ENCODE results near the gene PHYKPL.
A peak's percentile ranks its signal among the peaks of the same experiment; 100 is the strongest.
"Not testable (repeated sequence)": the region's sequence is repeated elsewhere in the genome, so short reads cannot be mapped to it uniquely, and the experiment has no call there.

The PHYKPL gene

GRCh38 chr5:178261666-178262600 is 29.3 kb upstream of the PHYKPL start:
- DNase-seq, result no peak

DNA sequence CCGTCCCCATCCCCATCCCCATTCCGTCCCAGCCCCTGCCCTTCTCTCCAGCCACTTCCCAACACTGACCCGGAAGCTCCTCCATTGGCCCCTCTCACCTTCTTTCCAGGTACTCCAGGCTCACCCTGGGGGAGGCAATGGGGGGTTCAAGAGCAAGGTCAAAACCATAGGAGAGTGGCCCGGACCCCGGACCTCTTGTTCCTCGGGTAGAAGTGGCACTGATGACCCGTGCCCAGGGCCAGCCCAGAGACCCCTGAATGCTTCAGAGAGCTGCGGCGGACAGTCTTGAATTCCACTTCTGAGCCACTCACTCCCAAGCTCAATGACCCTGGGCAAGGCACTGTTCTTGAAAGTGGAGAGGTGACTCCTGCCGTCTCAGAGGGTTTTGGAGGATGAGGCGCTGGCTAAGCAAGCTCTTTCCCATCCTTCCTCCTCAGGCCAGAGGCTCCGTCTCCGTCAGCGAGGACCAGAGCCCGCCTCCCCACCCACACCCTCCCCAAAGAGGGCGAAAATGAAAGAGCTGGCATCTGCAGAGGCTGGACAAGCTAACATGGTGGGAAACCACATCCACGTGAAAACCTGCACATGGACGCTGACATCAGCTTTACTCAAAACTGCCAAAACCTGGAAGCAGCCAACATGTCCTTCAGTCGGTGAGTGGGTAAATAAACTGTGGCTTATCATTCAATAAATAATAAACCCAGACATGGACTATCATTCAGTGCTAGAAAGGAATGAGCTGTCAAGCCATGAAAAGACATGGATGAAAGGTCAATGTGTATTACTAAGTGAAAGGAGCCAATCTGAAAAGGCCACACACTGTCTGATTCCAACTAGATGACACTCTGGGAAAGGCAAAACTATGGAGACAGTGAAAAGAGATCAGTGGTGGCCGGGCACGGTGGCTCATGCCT is 27.3 kb upstream of the PHYKPL start:
- DNase-seq, result no peak

DNA sequence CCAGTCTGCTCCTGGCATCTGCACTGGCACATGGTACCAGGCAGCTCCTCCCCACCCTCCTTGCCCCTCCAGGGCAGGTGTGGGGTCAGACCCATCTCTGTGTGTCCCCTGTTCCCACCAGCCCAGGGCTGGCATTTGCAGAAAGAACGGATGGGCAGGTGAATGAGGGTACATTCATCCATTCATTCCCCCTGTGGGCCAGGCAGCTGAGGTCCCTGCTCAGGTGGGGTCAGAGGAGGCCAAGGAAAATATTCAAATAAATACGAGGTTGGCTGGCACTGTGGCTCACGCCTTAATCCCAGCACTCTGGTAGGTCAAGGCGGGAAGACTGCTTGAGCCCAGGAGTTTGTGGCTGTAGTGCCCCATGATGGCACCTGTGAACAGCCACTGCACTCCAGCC is 25.0 kb upstream of the PHYKPL start:
- DNase-seq, result no peak

- no peak for DNase-seq
Observed at GRCh38 chr5:178256746-178257145, 24.1 kb upstream of the PHYKPL start.

GRCh38 chr5:178253632-178254031 is 21.0 kb upstream of the PHYKPL start:
- not testable (repeated sequence) for DNase-seq

DNA sequence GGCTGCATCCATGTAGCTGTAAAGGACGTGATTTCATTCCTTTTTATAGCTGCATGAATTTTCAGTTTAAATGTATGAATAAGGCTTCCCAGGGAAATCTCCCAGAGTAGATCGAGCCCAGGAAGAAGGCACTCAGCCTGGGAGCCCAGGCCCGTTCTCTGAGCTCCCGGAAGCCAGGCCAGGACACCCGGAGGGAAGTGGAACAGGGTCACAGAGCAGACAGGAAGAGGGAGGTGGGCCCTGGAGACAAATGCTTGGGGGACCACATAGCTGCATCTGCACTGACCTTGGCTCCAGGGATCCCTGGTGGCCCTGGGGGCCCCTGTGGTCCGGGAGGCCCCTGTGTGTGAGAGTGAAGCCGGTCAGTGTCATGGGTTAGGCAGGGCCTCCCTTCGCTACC is 19.7 kb upstream of the PHYKPL start:
- DNase-seq, result no peak

DNA sequence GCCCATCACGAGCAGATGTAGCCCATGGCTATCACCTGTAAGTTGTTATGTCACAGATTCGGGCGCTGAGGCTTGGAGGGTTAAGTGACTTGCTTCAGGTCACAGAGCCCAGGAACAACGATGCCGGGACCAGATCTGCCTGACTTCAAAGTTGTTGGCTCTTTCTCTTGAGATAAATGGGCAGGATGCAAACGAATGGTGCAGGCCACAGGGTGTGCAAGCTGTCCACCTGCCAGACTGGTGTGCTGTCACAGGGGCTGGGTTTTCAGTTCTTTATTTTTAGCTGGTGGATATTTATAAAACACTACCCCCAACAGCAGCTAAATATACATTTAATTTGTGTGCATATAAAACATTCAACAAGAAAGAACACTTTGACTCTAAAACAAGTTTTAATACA is 17.7 kb upstream of the PHYKPL start:
- DNase-seq, result no peak

GRCh38 chr5:178249191-178249989 is 16.8 kb upstream of the PHYKPL start:
- DNase-seq, result peak; percentile 10

DNA sequence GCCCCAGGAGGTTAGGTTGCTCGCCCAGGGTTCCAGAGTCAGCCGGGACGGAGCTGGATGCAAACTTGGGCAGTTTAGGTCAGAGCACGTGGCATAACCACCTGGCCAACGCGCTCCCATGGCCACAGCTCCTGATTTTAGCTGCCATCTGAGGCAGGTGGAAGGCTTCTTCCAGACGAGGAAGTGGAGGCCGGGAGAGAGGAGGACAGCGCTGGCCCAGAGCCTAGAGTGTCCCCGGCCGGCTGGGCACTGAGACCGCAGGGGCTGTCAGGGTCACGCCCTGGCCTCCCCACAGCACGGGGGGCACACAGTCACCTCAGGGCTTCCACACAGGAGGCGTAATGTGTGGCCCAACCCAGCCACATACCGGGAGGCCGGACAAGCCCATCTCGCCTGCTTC is 16.1 kb upstream of the PHYKPL start:
- no peak for DNase-seq

GRCh38 chr5:178247481-178248456 is 15.2 kb upstream of the PHYKPL start:
- DNase-seq, result no peak

- no peak for DNase-seq
Observed at GRCh38 chr5:178246624-178247279, 14.2 kb upstream of the PHYKPL start.

DNA sequence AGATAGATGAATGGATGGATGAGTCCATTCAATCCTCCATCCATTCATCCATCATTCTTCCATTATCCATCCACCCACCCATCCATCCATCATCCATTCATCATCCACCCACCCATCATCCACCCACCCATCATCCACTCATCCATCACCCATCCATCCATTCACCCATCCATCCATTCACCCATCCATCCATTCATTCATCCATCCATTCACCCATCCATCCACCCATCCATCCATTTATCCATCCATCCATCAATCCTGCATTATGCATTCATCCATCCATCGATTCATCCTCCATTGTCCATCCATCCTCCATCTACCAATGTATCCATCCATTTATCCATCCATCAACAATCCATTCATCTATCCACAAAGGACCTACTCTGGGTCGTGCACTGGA is 12.8 kb upstream of the PHYKPL start:
- DNase-seq, result no peak

GRCh38 chr5:178244576-178244975 is 12.0 kb upstream of the PHYKPL start:
- DNase-seq, result no peak

DNA sequence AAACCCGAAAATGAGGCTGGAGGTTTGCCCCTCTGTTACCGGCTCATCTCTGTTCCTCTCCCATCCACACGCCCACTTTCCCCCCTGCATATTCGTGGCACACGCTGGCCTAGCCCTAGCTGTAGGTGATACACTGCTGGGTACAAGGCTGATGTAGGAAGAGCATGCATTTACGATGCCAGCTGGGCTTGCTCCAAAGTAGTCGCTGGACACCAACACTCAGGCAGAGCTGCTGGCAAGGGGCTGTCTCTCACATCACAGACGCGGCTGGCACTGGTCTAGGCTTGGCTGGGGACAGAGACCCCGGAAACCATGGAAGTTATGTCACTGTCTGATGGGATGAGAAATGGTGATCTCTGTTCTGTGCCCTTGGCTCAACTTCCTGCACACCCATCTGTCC is 9.8 kb upstream of the PHYKPL start:
- DNase-seq, result no peak

DNA sequence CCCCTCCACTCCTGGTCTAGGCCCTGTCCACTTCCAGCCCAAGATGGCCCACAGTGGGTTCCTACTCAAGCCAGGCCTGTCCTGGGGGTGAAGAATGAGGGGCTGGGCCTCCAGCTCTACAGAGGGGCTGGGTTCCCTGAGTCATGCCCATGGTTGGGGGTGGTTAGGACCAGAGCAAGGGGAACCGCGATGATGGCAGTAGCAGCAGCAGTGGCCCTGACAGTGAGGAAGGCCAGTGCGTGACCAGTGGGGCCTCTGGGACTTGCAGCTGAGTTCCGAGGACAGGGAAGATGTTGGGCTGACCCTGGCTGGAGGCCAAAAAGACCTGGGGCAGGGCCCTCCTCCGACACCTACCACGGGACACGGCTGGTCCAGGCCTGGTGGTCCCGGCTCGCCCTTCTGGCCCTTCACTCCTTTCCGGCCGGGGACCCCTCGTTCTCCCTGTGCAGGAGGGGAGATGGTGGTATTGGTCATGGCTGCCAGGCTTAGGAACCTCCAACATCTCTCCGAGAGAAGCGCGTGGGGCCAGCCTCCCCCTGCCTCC is 9.2 kb upstream of the PHYKPL start:
- DNase-seq, result peak; percentile 5

DNA sequence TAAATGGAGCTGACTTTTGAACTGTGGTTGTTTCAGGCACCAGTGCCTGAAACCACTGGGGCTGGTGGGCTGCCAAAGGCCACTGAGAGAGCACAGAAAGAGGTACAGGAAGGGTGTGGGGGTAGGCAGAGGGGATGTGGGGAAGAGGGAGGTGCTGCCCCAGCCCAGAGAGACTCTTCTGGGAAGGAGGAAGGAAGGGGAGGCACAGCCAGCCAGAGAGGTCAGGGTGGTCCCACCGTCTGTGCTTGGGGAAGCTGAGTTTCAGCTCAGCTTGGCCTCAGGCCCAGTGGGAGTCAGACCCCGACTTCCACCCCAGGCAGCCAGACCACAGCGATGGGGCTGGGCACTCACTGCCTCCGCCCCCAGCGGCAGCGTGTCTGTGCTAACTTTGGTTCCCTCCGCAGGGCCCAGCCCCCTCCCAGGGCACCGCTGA is 8.6 kb upstream of the PHYKPL start:
- peak; percentile 27 for DNase-seq

DNA sequence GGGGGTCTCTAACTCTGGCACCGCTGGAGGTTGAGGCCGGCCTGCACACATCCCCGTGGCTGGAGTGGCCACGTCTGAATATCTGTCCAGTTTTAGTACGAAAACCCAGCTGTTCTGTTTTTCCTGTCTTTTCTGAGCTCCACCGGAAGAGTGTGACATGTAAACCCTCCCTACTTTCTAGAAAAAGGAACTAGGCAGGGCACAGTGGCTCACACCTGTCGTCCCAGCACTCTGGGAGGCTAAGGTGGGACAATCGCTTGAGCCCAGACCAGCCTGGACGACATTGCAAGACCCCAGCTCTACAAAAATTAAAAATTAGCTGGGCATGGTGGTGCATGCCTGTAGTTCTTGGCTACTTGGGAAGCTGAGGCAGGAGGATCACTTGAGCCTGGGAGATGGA is 8.2 kb upstream of the PHYKPL start:
- no peak for DNase-seq

GRCh38 chr5:178240341-178240741 is 7.7 kb upstream of the PHYKPL start:
- DNase-seq, result no peak

DNA sequence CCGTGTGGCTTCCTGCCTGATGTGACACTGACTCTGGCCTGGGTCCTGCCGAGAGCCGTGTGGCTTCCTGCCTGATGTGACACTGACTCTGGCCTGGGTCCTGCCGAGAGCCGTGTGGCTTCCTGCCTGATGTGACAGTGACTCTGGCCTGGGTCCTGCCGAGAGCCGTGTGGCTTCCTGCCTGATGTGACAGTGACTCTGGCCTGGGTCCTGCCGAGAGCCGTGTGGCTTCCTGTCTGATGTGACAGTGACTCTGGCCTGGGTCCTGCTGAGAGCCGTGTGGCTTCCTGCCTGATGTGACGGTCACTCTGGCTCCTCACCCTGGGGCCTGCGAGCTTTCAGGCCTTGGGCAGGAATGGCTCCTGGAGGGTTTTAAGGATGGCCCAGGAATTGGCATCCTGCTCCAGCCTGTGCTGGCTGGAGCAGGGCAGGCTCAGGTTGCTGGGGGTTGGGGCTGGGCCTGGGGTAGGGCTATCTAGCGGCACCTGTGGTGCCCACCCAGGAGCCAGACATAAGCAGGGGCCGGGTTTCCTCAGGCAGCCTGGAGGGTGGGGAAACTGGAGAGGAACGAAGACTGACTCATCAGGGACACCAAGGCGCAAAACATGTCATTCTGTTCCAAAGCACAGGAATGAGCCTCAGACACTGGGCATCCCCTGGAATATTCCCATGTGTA is 7.2 kb upstream of the PHYKPL start:
- DNase-seq, result not testable (repeated sequence)
